GM18499 (cell line): ENCODE data around the gene MS4A14.
"Not testable (repeated sequence)": the region's sequence is repeated elsewhere in the genome, so short reads cannot be mapped to it uniquely, and the experiment has no call there.

Experiments
- ATAC-seq: cut with Tn5 transposase; IDR thresholded peaks from one replicate; pipeline ENCODE4 v1.9.1; 2021; ENCODE audit warnings: moderate number of reproducible peaks; ENCODE audit not compliant: insufficient read depth, unreplicated experiment

The MS4A14 gene

DNA sequence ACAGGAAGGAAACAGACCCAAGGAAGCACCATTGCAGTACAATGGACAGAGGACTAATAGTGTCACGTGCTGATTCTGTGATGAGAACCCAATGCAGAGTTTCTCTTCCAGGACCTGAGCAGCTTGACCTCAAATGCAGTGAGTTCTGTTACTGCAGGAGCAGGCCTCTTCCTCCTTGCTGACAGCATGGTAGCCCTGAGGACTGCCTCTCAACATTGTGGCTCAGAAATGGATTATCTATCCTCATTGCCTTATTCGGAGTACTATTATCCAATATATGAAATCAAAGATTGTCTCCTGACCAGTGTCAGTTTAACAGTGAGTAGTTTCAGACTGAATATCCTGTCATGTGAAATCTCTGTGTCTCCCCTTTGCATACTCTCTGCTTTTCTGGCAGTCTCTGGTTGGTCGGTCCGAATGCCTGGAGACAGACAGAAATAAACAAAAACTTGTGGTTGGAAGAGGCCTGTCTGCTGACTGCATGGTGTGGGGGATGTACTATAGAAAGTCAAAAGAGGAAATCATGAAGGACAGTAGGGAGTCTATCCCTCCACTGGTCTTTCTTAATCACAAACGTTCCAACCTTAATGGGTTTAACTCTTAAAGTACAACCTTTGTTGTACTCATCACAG, 6.9 kb upstream of the MS4A14 start:
- ATAC-seq, result peak; percentile 95

GRCh38 chr11:60390419-60390818, 5.8 kb upstream of the MS4A14 start:
- no peak for ATAC-seq

GRCh38 chr11:60392361-60392760, 3.9 kb upstream of the MS4A14 start:
- no peak for ATAC-seq

DNA sequence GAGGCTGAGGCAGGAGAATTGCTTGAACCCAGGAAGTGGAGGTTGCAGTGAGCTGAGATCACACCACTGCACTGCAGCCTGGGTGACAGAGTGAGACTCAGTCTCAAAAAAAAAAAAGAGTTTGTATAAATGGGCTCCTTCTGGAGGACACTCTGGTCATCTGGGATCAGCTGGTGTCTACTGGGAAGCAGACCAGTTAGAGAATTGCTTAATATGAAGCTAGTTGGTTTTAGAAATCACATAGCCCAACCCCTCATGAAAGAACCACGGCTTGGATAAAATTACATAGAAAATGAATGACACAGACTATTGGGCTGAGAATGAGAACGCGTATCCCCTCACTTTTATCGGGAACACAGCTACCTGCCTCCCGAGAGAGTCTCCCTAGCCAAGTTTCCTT, 3.2 kb upstream of the MS4A14 start:
- no peak for ATAC-seq

GRCh38 chr11:60394666-60395380, 1.4 kb upstream of the MS4A14 start:
- ATAC-seq, result no peak

DNA sequence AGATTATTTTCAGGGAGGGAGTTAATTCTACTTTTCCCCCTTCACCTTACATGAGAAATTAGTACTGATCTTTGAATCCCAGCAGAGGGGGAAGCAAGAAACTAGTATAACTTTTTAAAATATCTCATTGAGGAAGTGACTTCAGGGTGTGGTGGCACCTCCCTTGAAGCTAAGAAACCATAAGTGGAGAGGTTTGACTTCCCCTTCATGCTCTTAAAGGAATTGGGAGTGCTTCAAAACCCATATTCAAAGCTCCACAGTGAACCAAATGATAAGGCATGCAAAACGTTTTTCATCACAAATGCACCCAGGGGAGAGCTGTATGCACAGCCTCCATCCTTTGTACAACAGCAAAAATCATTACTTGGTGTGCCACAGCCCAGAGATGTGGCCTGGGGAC, 540 bp downstream of the MS4A14 start:
- ATAC-seq, result peak; percentile 57

DNA sequence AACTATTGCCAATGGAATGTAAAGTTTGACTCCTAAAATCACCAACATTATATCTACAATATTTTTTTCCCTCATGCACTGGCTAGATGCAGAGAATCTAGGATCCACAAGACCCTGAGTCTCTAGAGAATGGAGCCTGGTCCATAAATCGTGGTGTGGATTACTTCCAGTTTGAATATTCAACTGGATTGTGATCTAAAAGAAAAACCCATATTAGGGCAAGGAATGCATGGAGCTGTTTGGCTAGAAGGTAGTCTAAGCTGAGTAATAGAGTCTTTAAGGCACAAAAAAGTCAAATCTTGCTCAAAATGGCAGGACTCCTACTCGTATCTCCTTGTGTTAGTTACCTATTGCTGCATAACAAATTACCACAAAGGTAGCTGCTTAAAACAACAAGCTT, 23.8 kb downstream of the MS4A14 start:
- no peak for ATAC-seq

DNA sequence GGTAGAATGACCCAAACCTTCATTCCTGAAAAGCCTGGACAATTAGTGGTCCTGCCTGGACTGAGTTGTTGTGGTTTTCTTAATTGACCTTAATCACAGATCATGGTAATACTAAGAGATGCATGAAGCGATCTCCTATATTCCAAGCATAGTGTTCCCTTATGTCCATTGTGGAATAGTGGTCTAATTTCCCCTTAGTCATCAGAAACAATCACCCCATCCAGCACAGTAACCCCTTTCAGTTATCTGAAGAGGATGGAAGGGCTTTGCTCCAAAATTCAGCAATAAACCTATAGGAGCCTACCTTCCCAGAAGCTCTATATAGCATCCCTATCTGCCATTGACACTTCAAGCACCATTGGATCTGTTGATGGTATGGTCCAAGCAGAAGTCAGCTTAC, 26.4 kb downstream of the MS4A14 start:
- ATAC-seq, result no peak

GRCh38 chr11:60428517-60428916, 32.3 kb downstream of the MS4A14 start:
- ATAC-seq, result no peak

- ATAC-seq, result no peak
These were observed 33.0 kb downstream of the MS4A14 start, which contains the start of gene MS4A5 for GRCh38 chr11:60429272-60429671. Gene MS4A5 (plus strand): TSS chr11:60429572. CDS start chr11:60429675, 103 bp downstream.

GRCh38 chr11:60431251-60431650, 35.0 kb downstream of the MS4A14 start:
- no peak for ATAC-seq

DNA sequence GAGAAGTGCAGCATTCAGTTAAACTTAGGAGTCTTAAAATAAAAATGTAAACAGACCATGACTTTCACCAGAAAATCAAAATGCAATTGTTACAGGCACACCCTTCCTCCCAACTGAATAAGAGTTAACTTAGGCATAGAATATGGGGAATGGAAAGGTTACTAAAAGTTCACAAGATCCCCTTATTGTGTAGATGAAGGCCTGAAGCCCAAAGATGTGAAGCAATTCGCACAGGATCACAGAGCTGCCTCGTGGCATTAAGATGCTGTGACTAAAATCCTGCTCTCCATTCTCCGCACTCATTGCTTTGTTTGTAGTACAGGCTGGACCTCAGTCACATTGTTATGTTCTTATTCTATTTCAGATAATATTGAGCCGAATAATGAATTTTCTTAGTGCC, 37.1 kb downstream of the MS4A14 start:
- ATAC-seq, result no peak

DNA sequence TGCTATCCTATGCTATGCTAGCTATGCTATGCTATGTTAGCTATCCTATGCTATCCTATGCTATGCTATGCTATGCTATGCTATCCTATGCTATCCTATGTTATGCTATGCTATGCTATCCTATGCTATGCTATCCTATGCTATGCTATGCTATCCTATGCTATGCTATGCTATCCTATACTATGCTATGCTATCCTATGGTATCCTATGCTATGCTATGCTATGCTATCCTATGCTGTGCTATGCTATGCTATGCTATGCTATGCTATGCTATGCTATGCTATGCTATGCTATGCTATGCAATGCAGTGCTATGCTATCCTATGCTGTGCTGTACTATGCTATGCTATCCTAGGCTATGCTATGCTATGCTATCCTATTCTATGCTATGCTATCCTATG, 50.8 kb downstream of the MS4A14 start:
- no peak for ATAC-seq

DNA sequence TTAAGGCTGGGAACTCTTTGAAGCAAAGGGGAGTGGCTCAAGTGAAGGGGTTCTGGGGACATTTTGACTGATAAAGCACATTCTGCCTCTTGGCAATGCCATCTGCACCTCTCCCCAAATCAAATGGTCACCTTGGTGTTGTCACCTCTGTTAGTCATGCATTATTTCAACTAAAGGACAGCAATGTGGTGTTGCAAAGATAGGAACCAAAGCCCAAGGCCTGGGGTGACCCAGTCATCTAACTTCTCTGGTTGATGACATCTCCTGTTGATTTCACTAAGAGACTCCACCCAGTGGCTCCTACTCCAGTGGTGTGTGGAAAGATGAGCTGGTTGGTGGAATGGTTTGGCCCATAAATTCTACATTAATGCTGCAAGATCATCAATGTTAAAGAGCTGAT, 51.6 kb downstream of the MS4A14 start:
- ATAC-seq, result no peak

GRCh38 chr11:60451185-60451584, 54.9 kb downstream of the MS4A14 start:
- ATAC-seq, result not testable (repeated sequence)

DNA sequence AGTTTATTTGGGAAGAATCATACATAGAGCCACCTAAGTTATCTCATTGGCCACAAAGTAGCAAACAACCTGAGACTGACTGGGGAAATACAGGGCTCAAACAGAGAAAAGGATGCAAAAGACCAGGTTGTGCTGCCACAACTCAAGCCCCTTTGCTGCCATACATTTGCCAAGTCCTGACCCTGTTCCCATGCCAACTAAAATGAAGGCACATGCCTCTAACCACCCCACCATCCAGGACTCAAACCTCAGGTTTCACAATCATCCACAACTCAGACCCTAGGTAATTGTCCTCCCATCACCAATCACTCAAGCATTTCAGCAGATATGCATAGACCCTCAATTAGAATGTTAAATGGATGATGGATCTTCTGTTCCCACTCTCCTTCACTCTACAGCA, 58.0 kb downstream of the MS4A14 start:
- no peak for ATAC-seq

DNA sequence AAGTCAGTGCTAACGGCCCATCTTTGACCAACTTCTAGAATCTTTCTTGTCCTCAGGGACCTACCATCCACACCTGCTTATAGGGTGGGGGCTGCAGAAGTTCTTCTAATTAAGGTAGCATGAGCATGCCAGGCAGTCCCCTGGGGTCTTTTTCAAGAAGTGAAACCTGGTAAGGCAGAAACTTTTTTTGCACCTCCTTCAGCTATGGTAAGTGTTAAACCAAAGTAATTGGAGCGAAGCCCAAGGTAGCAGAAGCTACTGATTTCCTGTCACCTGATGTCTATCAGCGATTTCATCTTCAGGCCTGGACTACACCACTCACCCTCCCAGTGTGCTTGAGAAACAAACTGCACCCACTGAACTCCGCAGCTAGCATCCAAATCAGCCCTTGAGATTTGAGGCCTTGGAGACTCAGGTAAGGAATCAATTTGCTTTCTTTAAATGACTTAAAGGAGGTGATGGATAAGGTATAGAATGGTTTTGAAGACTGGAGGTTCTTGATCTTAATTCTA, 59.3 kb downstream of the MS4A14 start, which contains the start of gene MS4A1:
MS4A1 (plus strand) TSS at position 317 of the 512 bp plus-strand sequence. CDS start 6,528 bp downstream, outside the sequence.
- ATAC-seq, result peak; percentile 83

DNA sequence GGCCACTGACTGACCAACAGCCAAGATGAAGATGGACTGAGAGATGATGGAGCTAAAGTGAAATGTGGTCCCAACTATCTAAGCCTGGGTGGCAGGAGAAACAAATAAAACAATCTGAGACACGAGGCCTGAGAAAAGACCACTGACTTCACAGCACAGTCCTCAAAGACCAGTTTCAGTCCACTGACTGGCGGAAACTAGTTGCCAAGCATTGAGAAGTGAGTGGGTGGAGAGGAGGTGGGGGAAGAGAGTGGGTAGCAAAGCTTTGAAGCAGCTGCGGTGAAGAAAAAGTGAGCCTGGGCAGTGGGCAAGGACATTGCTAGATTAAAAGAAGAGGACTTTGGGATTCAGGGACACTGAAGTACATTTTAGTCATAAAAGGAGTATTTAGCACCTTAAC, 61.3 kb downstream of the MS4A14 start:
- no peak for ATAC-seq

DNA sequence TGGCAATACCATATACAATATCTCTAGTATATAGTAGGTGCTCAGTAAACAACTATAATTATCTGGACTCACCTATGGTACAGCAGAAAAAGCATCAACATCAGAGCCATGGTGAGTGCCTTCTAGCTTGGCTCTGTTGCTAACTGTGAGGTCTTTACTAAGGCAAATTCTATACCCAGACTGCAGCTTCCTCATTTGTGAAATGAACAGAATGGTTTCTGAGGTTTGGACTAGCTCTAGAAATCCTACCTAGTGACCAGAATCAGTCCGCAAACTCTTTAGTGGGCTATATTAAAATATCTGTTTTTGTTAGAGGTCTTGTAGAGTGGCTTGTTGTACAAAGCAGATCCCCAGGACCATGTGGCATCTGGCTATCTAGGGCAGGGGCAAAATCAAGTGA, 63.1 kb downstream of the MS4A14 start:
- no peak for ATAC-seq
